Activated B cell treated with CpG ODN at 0.5 μM for 24 hours (primary cell): ENCODE data around the gene GDF3. TPM values are rescaled to one million over a fixed set of nuclear protein-coding genes. Genes with fewer than 3 reads are reported as not detected.

Experiments used
- ATAC-seq: fragments of 200-7000 bp; cut with Tn5 transposase; one replicate; pipeline ENCODE4 v1.10.0; 2021; ENCODE audit warnings: low read depth, mild to moderate bottlenecking, moderate library complexity
- CTCF ChIA-PET: fragments of 350-600 bp; sonication (Branson Sonifier 250); formaldehyde crosslinking; loops from one replicate; lab custom pipeline; 2021; ENCODE audit warnings: antibody characterized with exemption; lab: Charles Lee
- POLR2A ChIA-PET: fragments of 350-600 bp; sonication (Branson Sonifier 250); formaldehyde crosslinking; loops from one replicate; lab custom pipeline; 2021; ENCODE audit warnings: antibody characterized with exemption; lab: Charles Lee
- DNase-seq: peaks from one replicate; pipeline ENCODE4 v3.0.0; 2022
- H3K27ac Mint-ChIP-seq: one replicate; pipeline ENCODE4 v1.8.0; 2020; ENCODE audit warnings: mixed read lengths
- H3K27me3 Mint-ChIP-seq: one replicate; pipeline ENCODE4 v1.8.0; 2021; ENCODE audit warnings: mixed read lengths
- H3K36me3 Mint-ChIP-seq: one replicate; pipeline ENCODE4 v1.8.0; 2021; ENCODE audit warnings: low read depth, mixed read lengths
- H3K4me1 Mint-ChIP-seq: one replicate; pipeline ENCODE4 v1.8.0; 2021; ENCODE audit warnings: mixed read lengths
- H3K4me3 Mint-ChIP-seq: one replicate; pipeline ENCODE4 v1.8.0; 2020; ENCODE audit warnings: mild to moderate bottlenecking, mixed read lengths
- H3K9me3 Mint-ChIP-seq: one replicate; pipeline ENCODE4 v1.8.0; 2020; ENCODE audit warnings: mixed read lengths
- intact Hi-C: fragments of 100-400 bp; cut with micrococcal nuclease; formaldehyde crosslinking; loops from one replicate; pipeline ENCODE4 v1.15.1; 2024
- total RNA-seq: library from RNA; stranded (reverse); gene quantifications from 2 replicates; pipeline ENCODE4 v1.2.3, GENCODE V29; 2022
- TF ChIP-seq, protein P1 (sequence below): fragments of 200-600 bp; IDR thresholded peaks from one replicate; pipeline ENCODE4 v1.8.0; 2022; ENCODE audit warnings: antibody characterized with exemption, mild to moderate bottlenecking

The GDF3 gene
- total RNA-seq, 1 donor from 2014 or later, result not detected

DNA sequence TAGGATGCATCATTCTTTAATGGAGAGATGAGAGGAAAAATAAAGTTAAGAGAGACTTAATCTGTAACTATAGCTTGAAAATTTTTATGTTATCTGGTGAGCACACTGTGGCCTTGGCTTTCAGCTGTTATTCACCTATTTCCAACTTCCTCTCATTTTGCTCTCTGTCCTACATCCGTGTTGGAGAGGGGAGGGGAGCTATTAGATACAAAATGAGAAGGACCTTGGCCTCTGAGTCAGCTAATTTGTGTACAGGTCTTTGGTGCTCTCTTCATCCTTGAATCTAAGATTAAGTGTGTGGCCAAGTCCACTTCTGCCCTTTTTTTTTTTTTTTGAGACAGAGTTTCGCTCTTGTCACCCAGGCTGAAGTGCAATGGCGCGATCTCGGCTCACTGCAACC is 29.0 kb downstream of the GDF3 start:
- TF ChIP-seq, protein P1, sequence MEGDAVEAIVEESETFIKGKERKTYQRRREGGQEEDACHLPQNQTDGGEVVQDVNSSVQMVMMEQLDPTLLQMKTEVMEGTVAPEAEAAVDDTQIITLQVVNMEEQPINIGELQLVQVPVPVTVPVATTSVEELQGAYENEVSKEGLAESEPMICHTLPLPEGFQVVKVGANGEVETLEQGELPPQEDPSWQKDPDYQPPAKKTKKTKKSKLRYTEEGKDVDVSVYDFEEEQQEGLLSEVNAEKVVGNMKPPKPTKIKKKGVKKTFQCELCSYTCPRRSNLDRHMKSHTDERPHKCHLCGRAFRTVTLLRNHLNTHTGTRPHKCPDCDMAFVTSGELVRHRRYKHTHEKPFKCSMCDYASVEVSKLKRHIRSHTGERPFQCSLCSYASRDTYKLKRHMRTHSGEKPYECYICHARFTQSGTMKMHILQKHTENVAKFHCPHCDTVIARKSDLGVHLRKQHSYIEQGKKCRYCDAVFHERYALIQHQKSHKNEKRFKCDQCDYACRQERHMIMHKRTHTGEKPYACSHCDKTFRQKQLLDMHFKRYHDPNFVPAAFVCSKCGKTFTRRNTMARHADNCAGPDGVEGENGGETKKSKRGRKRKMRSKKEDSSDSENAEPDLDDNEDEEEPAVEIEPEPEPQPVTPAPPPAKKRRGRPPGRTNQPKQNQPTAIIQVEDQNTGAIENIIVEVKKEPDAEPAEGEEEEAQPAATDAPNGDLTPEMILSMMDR, result no peak
- DNase-seq, result no peak
- ChIA-PET POLR2A (no interaction called here), CTCF (interaction anchor here (1.1 kb wide), 1 partner anchor 23 kb away, joined by 3 read pairs; no protein-coding TSS in a partner anchor)
- intact Hi-C loops, result no loop called here
- H3K4me1 Mint-ChIP-seq, result no peaks in the 10 kb centered on the region
- H3K27me3 Mint-ChIP-seq, result no peaks in the 10 kb centered on the region
- no peaks in the 10 kb centered on the region for H3K36me3 Mint-ChIP-seq
- H3K4me3 Mint-ChIP-seq, result no peak overlapping the region
- no peaks in the 10 kb centered on the region for H3K9me3 Mint-ChIP-seq
- H3K27ac Mint-ChIP-seq, result no peak overlapping the region
- ATAC-seq, result no peak

GRCh38 chr12:7661741-7662140 is 33.8 kb downstream of the GDF3 start:
- H3K36me3 Mint-ChIP-seq, result no peaks in the 10 kb centered on the region
- DNase-seq, result no peak
- no peak overlapping the region for H3K27ac Mint-ChIP-seq
- H3K9me3 Mint-ChIP-seq, result no peaks in the 10 kb centered on the region
- POLR2A ChIA-PET, result no interaction called here
- no peak overlapping the region for H3K4me3 Mint-ChIP-seq
- no peak for ATAC-seq
- CTCF ChIA-PET, result no interaction called here
- intact Hi-C loops, result no loop called here
- H3K27me3 Mint-ChIP-seq, result no peaks in the 10 kb centered on the region
- H3K4me1 Mint-ChIP-seq, result peaks cover 6% of the 10 kb centered on the region
- TF ChIP-seq, protein P1, result no peak

- H3K4me1 Mint-ChIP-seq, result peaks cover 11% of the 10 kb centered on the region
- no peaks in the 10 kb centered on the region for H3K9me3 Mint-ChIP-seq
- no peak overlapping the region for H3K4me3 Mint-ChIP-seq
- intact Hi-C loops, result no loop called here
- ChIA-PET CTCF (no interaction called here), POLR2A (no interaction called here)
- ATAC-seq (no peak), DNase-seq (no peak)
- H3K36me3 Mint-ChIP-seq, result no peaks in the 10 kb centered on the region
- H3K27me3 Mint-ChIP-seq, result no peaks in the 10 kb centered on the region
- no peak overlapping the region for H3K27ac Mint-ChIP-seq
- TF ChIP-seq, protein P1, result no peak
Measured at GRCh38 chr12:7656121-7656520, 39.5 kb downstream of the GDF3 start.

DNA sequence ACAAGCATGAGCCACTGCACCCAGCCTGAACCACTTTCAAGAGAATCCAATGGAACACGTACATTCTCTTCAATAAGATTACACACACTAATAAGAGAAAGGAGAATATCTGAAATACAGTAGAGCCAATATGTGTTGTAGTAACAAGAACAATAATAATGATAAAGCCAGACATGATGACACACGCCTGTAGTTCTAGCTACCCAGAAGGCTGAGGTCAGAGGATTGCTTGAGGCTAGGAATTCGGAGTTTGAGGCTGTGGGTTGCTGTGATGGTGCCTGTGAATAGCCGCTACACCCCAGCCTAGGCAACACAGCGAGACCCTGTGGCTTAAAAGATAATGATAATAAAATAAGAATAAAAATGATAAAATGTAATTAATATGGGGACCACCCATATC is 45.5 kb downstream of the GDF3 start:
- ChIA-PET CTCF (interaction anchor here (1.7 kb wide), 1 partner anchor 10 kb away, joined by 4 read pairs; no protein-coding TSS in a partner anchor), POLR2A (no interaction called here)
- H3K4me1 Mint-ChIP-seq, result peaks cover 13% of the 10 kb centered on the region
- H3K4me3 Mint-ChIP-seq, result no peak overlapping the region
- H3K27me3 Mint-ChIP-seq, result no peaks in the 10 kb centered on the region
- H3K9me3 Mint-ChIP-seq, result no peaks in the 10 kb centered on the region
- H3K27ac Mint-ChIP-seq, result no peak overlapping the region
- no peak for DNase-seq
- intact Hi-C loops, result no loop called here
- H3K36me3 Mint-ChIP-seq, result no peaks in the 10 kb centered on the region
- ATAC-seq, result no peak
- TF ChIP-seq, protein P1, result no peak

- Mint-ChIP-seq H3K27ac (no peak overlapping the region), H3K27me3 (no peaks in the 10 kb centered on the region), H3K36me3 (no peaks in the 10 kb centered on the region), H3K4me1 (peaks cover 13% of the 10 kb centered on the region), H3K4me3 (no peak overlapping the region), H3K9me3 (no peaks in the 10 kb centered on the region)
- TF ChIP-seq, protein P1, result no peak
- POLR2A ChIA-PET, result no interaction called here
- intact Hi-C loops, result no loop called here
- CTCF ChIA-PET, result interaction anchor here (1.1 to 1.2 kb wide), 2 partner anchors 10 to 427 kb away, joined by 3 read pairs; no protein-coding TSS in a partner anchor
- DNase-seq, result no peak
- ATAC-seq, result no peak
Measured at GRCh38 chr12:7647071-7647470, 48.5 kb downstream of the GDF3 start.
